Esophagus squamous epithelium (tissue), 5 donors: ENCODE data around the gene FGF16. TPM values are rescaled to one million over a fixed set of nuclear protein-coding genes. Genes with fewer than 3 reads are reported as not detected.

Experiments used
- DNase-seq: peaks from one replicate; lab custom pipeline; 2025; lab: John Stamatoyannopoulos, UW
- H3K27ac ChIP-seq, 4 donors: fragments of 200-600 bp; sonication (generic); one replicate each; pipeline ENCODE4 v1.5.1; 2016 to 2019; ENCODE audit warnings: mild to moderate bottlenecking in 1 of 4
- H3K27me3 ChIP-seq, 4 donors: fragments of 200-600 bp; sonication (generic); 1 replicate in 3 of 4; 2 replicates in 1 of 4; pipeline versions ENCODE4 v1.5.1 to v1.6.0; 2017 to 2021; ENCODE audit warnings: antibody characterized with exemption in 1 of 4
- H3K36me3 ChIP-seq, 3 donors: fragments of 200-600 bp; sonication (generic); one replicate each; pipeline ENCODE4 v1.5.1; 2016 to 2019
- H3K4me1 ChIP-seq, 3 donors: fragments of 200-600 bp; sonication (generic); one replicate each; pipeline ENCODE4 v1.5.1; 2017 to 2019
- H3K4me3 ChIP-seq, 4 donors: fragments of 200-600 bp; sonication (generic); 1 replicate in 3 of 4; 2 replicates in 1 of 4; pipeline ENCODE4 v1.5.1; 2016 to 2019; ENCODE audit warnings: mild to moderate bottlenecking in 2 of 4, moderate library complexity in 1 of 4
- H3K9me3 ChIP-seq, 3 donors: fragments of 200-600 bp; sonication (generic); one replicate each; pipeline ENCODE4 v1.5.1; 2016 to 2019
- POLR2A ChIP-seq, 4 donors: fragments of 450-650 bp; IDR thresholded peaks; one replicate each; pipeline ENCODE4 v1.6.1; 2017; ENCODE audit warnings: antibody characterized with exemption in 4 of 4, mild to moderate bottlenecking in 4 of 4, moderate library complexity in 3 of 4
- WGBS, 2 donors: methylation state at CpG; one replicate each; pipeline ENCODE4 v1.1.5; 2018; 5-methylcytosine and 5-hydroxymethylcytosine counted together
- intact Hi-C: fragments of 100-400 bp; cut with DNase I; formaldehyde crosslinking; loops from one replicate; pipeline ENCODE4 v1.15.0; 2022
- total RNA-seq, 4 donors: library from RNA; depleted of rRNA; stranded (reverse); fragments of >200 nt; gene quantifications; one replicate each; pipeline ENCODE4 v1.1.0, GENCODE V29; 2016
- TF ChIP-seq, protein P1 (sequence below), 6 experiments: fragments of 450-650 bp in 4 of 6; fragments of 200-600 bp in 2 of 6; sonication (generic) in 2 of 6; IDR thresholded peaks; one replicate each; pipeline ENCODE4 v1.5.1; 2016 to 2019; ENCODE audit warnings: antibody characterized with exemption in 6 of 6, mild to moderate bottlenecking in 4 of 6, moderate library complexity in 4 of 6
- donor health status: DM: yes; HTN: yes; CAD: no.

FGF16 gene
- total RNA-seq, 4 donors from 2014 or later = not detected

DNA sequence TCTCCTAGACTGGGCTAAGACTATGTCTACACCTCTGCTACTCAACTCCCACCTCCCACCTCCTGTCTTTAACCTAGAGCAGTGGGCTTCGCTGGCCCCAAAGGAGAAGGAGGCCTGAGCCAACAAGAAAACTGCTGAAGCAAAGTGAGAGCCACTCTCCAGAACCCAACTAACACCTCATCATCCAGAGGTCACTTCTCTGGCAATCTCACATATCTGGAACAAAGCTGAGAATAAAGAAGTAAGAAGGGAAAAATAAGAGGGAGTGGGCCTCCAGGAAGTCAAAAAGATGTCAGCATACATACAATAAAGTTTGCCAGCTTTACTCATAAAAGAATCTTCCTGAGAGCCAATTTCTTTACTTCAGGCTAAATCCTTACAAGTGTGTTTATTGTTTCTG is 18.6 kb upstream of the FGF16 start:
- no peak for TF ChIP-seq POLR2A (IDR thresholded peaks at IDR 0.05)
- TF ChIP-seq, protein P1, sequence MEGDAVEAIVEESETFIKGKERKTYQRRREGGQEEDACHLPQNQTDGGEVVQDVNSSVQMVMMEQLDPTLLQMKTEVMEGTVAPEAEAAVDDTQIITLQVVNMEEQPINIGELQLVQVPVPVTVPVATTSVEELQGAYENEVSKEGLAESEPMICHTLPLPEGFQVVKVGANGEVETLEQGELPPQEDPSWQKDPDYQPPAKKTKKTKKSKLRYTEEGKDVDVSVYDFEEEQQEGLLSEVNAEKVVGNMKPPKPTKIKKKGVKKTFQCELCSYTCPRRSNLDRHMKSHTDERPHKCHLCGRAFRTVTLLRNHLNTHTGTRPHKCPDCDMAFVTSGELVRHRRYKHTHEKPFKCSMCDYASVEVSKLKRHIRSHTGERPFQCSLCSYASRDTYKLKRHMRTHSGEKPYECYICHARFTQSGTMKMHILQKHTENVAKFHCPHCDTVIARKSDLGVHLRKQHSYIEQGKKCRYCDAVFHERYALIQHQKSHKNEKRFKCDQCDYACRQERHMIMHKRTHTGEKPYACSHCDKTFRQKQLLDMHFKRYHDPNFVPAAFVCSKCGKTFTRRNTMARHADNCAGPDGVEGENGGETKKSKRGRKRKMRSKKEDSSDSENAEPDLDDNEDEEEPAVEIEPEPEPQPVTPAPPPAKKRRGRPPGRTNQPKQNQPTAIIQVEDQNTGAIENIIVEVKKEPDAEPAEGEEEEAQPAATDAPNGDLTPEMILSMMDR (IDR thresholded peaks at IDR 0.05) = no peak
- Histone ChIP-seq H3K4me3 (no peak overlapping the region), H3K4me1 (no peaks in the 10 kb centered on the region), H3K9me3 (no peaks in the 10 kb centered on the region), H3K27ac (no peak overlapping the region), H3K27me3 (no peaks in the 10 kb centered on the region), H3K36me3 (no peaks in the 10 kb centered on the region)
- DNase-seq = no peak
- intact Hi-C loops = no loop called here
- WGBS, 2 donors = 86% methylated on average over 1 of the region's 1 CpG; no CpG with 5 or more reads in 1 of the 2 donors

DNA sequence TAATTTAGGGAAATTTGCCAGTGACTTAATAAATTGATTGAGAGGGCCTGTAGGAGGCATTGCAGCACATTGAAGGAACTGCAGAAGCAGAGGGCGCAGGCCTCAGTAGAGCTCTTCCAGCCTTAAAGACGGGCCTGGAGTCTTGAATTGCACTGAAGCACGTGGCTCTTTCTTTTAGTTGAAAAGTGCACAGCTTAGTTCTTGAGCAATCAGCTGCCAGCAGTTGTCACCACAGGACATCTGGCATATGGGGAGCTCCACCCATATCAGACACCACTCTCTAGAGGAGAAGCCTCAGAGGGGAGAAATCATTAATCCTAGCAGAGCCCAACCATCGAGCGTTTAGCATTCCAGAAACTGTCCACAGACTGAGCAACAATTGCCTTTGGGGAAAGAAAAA is 16.0 kb upstream of the FGF16 start:
- no peaks in the 10 kb centered on the region for H3K4me1 ChIP-seq
- H3K4me3 ChIP-seq = no peak overlapping the region
- H3K9me3 ChIP-seq = no peaks in the 10 kb centered on the region
- no peak for DNase-seq
- no peaks in the 10 kb centered on the region for H3K36me3 ChIP-seq
- no peaks in the 10 kb centered on the region for H3K27me3 ChIP-seq
- TF ChIP-seq, protein P1 (IDR thresholded peaks at IDR 0.05) = no peak
- no peak for TF ChIP-seq POLR2A (IDR thresholded peaks at IDR 0.05)
- H3K27ac ChIP-seq = no peak overlapping the region
- intact Hi-C loops = no loop called here
- WGBS, 2 donors = 6% methylated on average over 2 of the region's 5 CpGs; no CpG with 5 or more reads in 1 of the 2 donors

DNA sequence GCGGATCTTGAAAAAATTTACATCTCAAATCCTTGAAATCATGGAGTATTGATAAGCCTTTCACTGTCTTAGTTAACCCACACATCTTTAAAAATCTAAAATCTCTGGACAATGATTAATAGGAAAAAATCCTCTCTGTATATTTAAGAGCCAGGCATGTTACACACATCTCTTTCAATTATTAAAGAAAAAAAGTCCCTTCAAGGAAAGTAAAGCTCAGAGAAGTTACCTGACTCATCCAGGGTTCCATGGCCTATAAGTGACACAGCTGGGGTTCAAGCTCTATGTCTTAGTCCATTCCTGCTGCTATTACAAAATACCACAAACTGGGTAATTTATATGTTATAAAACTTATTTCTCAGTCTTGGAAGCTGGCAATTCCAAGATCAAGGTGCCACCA is 14.2 kb upstream of the FGF16 start:
- no peak for DNase-seq
- no peak overlapping the region for H3K4me3 ChIP-seq
- H3K9me3 ChIP-seq = no peaks in the 10 kb centered on the region
- H3K27ac ChIP-seq = no peak overlapping the region
- no peaks in the 10 kb centered on the region for H3K36me3 ChIP-seq
- no peaks in the 10 kb centered on the region for H3K4me1 ChIP-seq
- TF ChIP-seq, protein P1 (IDR thresholded peaks at IDR 0.05) = no peak
- TF ChIP-seq POLR2A (IDR thresholded peaks at IDR 0.05) = no peak
- WGBS, 2 donors = 53 to 100% methylated on average over 1 of the region's 1 CpG
- intact Hi-C loops = no loop called here
- H3K27me3 ChIP-seq = no peaks in the 10 kb centered on the region

GRCh38 chrX:77434962-77435361 is 12.2 kb upstream of the FGF16 start:
- WGBS, 2 donors = 57 to 74% methylated on average over 3 of the region's 3 CpGs
- no peak for TF ChIP-seq POLR2A (IDR thresholded peaks at IDR 0.05)
- TF ChIP-seq, protein P1 (IDR thresholded peaks at IDR 0.05) = no peak
- no peak overlapping the region for H3K4me3 ChIP-seq
- no peaks in the 10 kb centered on the region for H3K4me1 ChIP-seq
- H3K9me3 ChIP-seq = no peaks in the 10 kb centered on the region
- H3K27me3 ChIP-seq = no peaks in the 10 kb centered on the region
- H3K36me3 ChIP-seq = no peaks in the 10 kb centered on the region
- intact Hi-C loops = no loop called here
- DNase-seq = no peak
- no peak overlapping the region for H3K27ac ChIP-seq

GRCh38 chrX:77436271-77436670 is 10.9 kb upstream of the FGF16 start:
- H3K9me3 ChIP-seq = no peaks in the 10 kb centered on the region
- no peaks in the 10 kb centered on the region for H3K4me1 ChIP-seq
- TF ChIP-seq, protein P1 (IDR thresholded peaks at IDR 0.05) = no peak
- no peak for TF ChIP-seq POLR2A (IDR thresholded peaks at IDR 0.05)
- no peaks in the 10 kb centered on the region for H3K27me3 ChIP-seq
- no peak overlapping the region for H3K4me3 ChIP-seq
- no peak for DNase-seq
- no peaks in the 10 kb centered on the region for H3K36me3 ChIP-seq
- intact Hi-C loops = no loop called here
- H3K27ac ChIP-seq = no peak overlapping the region
